GM19328 (cell line): ENCODE measurements around the gene KDM4D.
"Not testable (repeated sequence)": the region's sequence is repeated elsewhere in the genome, so short reads cannot be mapped to it uniquely, and the experiment has no call there.

Experiments used
- ATAC-seq: cut with Tn5 transposase; IDR thresholded peaks from one replicate; pipeline ENCODE4 v1.9.1; 2021; ENCODE audit warnings: mild to moderate bottlenecking, moderate library complexity; ENCODE audit not compliant: unreplicated experiment

The KDM4D gene

GRCh38 chr11:94973099-94973968 is at the start of gene KDM4D, which contains the start of gene CWC15:
TSS of gene KDM4D (plus strand) at chr11:94973709. CDS start at chr11:94997373, 23,664 bp downstream.
TSS of gene CWC15 (minus strand) at chr11:94973556. CDS start at chr11:94972185, 1,371 bp downstream.
- ATAC-seq, result peak; percentile 100

GRCh38 chr11:94924171-94924572 is 49.3 kb upstream of the KDM4D start:
- no peak for ATAC-seq

GRCh38 chr11:94924612-94925011 is 48.9 kb upstream of the KDM4D start:
- no peak for ATAC-seq

GRCh38 chr11:94925422-94926270 is 47.9 kb upstream of the KDM4D start:
- ATAC-seq, result no peak

GRCh38 chr11:94926271-94926625 is 47.3 kb upstream of the KDM4D start:
- ATAC-seq, result no peak

DNA sequence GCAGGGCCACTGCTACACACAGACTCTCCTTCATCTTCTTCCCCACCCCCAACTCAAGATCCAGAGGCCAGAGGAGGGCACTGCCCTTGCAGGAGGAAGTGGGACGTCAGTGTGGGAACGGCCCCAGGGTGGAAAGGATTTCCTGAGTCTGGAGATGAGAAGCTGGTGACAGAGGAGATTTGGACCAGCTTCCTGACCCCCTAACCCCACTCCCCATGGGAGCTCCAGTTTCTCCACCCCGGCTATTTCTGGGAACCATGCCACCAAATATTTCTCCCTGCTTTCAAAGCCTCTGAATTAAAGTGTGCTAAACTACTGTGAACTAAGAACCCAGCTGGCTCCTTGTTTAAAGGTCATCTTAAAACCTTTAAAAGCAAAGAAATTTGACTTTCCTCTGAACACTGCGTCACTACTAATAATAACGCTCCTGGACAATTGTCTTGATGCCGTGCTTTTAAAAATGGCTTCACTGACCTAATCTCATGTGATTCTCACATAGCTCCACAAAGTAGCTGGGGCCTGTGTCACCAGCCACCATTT is 46.7 kb upstream of the KDM4D start:
- ATAC-seq, result no peak

DNA sequence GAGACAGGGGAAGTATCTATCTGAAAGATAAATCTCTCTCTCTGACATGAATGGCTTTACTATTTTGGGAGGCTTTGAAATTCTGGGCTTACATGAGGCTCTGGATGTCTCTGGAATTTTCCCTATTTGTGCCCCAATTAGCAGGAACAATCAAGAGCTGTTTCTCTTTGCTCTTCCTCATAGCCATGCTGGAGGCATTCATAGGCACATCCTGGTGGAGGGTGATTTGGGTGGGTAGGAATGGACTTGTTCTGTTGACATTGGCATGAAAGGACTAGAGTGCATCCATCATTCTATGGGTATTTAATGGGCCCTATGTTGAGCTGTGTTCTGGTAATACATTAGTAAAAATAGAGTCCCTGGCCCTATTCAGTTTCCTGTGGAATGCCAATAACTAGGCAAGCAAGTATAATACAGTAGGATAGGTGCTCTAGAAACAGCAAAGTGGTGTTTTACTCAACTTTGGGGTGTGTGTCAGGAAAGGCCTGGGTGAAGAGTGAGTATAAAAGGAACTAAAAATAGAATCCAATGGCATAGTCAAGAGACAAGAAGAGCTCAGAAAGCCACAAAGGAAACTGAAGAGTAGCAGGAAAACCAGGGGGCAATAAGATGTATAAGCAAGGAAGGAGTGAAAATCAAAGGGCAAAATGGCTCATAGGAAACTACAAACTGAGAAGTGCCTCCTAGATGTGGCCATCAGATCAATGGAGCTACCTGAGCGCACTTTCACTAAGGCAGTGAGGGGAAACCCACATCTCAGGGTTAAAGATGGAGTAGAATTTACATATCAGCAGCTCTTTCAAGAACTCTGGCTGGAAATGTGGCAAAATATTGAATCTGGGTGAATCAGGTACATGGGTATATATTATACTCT is 45.2 kb upstream of the KDM4D start:
- ATAC-seq, result no peak

DNA sequence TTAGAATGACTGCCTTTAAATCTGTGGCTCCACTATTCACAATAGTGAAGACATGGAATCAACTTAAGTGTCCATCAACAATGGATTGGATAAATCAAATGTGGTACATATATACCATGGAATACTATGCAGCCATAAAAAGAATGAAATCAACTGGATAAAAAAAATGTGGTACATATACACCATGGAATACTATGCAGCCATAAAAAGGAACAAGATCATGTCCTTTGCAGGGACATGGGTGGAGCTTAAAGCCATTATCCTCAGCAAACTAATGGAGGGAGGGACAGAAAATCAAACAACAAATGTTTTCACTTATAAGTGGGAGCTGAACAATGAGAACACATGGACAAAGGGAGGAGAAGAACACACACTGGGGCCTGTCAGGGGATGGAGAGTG is 41.4 kb upstream of the KDM4D start:
- ATAC-seq, result not testable (repeated sequence)

DNA sequence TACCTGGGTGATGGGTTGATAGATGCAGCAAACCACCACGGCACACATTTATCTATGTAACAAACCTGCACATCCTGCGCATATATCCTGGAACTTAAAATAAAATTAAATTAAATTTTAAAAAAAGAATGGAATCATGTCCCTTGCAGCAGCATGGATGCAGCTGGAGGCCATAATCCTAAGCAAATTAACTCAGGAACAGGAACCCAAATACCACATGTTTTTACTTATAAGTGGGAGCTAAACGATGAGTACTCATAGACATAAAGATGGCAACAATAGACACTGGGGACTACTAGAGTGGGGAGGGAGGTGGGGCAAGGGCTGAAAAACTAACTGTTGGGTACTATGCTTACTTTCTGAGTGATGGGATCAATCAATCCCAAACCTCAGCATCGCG is 41.0 kb upstream of the KDM4D start:
- no peak for ATAC-seq

GRCh38 chr11:94933223-94934130 is 40.0 kb upstream of the KDM4D start:
- ATAC-seq, result no peak

DNA sequence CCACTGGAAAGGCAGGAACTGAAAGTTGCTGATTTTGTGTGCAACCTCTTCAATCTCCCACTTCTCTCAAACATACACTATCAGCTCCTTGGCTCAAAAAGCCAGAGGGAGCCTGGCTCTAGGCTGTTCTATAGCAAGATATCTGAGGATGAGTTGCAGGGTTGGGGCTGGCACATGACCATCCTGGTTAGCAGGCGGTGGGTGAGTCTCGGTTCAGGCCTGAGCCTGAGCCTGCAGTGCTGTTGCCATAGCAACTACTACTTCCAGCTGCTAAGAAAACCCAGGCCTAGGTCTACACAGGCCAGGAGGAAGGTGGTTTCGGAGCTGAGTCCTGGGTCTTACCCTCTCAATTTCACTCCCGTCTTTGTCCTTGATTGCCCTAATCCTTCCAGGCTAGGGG is 39.1 kb upstream of the KDM4D start:
- no peak for ATAC-seq

DNA sequence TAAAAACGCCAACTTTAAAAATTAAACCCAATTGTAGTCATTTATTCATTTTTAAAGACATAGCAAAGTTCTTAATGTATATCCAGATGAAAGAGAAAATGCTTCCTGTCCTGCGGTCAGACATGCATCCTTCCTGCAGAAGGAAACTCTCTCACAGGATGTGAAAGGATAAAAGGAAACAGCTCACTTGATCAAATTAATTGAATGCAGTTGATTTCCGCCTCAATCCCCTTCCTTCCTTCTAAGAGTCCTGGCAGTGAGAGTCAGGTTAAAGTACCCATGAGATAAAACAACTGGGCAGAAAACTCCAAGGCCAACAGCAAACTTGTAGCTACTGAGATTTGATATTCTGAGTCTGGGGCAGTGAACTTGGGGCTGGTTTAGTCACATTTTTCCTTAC is 38.7 kb upstream of the KDM4D start:
- ATAC-seq, result no peak

DNA sequence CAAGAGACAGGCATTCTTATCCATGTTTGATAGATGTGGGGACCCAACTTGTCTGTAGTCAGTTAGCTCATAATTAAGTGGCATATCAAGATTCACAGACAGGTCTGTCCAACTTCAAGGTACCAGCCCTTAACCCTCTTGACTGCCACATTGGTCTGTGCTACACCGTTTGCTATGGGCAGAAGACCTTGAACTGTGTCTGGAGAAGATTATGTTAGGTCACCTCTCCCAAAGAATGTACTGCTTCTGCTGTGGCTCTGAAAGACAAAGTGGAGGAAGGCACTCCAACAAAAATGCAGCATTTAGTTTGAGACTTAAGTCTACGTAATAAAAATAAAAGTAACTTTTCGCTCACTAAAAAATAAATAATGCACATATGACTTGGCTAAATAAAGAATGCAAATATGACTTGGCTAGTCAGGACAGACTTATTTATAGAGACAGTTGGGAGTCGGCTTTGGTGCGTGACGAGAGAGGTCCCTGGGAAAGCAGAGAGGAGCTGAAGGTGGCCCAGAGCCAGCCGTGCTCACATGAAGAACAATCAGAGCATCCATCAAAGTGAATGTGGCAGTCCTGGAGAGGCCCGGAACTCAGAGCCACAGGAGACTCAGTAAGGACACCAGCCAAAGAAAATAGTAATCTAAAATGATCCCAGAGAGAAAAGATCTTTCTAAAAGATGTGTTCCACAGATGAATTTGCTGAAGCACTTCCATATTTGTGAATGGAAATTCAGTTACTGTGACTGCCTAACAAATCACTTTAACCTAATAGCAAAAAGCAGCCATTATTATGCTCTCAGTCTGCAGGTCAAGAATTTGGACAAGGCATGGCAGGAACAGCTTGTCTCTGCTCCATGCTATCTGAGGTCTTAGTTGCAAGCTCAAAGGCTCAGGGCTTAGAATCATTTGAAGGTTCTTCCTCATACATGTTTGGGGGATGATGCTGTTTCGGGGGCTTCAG is 35.1 kb upstream of the KDM4D start:
- ATAC-seq, result no peak

DNA sequence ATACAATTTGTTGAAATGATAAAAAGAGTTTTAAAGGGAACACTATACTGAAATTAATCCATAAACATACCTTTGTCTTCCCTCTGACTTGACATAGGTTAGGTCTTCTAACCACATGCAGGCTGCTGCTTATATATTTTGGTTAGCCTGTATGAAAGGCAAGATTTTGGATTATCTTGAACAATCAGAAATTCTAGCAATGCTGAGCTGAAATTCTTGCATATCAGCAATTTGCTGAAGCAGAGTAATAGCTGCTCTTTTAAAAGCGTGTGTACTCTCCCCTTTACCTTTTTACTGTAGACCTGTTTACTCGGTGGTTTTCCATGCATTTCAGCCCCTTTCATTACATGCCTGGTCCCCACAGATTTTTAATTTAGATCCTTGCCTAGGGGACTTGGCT is 34.2 kb upstream of the KDM4D start:
- ATAC-seq, result no peak

DNA sequence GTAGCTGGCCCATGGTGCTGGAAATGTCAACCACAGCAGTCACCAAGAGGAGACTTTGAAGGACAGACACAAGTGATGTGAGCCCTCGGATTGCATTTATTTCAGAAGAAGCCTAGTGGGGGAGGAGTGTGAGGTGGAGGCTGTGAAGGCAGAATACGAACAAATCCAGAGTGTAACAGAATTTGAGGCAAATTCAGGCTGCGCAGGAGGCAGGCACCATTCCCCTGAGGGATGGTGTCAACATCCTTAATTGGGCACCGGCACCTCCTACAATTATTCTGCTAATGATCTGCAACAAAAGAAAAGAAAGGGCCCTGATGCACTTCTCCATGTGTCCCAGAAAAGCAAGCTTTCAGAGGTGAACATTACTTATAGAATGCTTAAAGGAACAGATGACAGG is 32.4 kb upstream of the KDM4D start:
- no peak for ATAC-seq

- no peak for ATAC-seq
Measured at GRCh38 chr11:94946812-94947211, 26.7 kb upstream of the KDM4D start.

GRCh38 chr11:94948070-94948617 is 25.4 kb upstream of the KDM4D start:
- ATAC-seq, result no peak

DNA sequence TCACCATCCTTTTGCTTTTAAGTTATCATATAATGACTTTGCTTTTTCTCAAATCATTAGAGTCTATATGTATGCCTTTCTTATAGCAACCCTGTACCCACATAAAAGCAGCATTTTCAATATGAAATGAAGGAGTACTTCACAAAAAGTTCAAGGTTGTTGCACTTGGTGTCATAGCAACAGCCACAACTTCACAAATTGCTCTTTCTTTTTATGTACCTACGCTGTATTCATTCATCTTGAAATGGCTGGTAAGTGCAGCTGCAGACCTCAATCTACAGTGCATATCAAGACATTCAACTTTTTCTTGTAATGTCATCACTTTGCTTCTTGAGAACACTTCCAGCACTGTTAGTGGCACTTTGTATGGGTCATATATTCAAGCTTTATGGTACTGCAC is 18.8 kb upstream of the KDM4D start:
- ATAC-seq, result no peak
